Upper lobe of left lung (tissue), 4 donors: ENCODE results near the gene CSNK1A1.

Source experiments
- POLR2A ChIP-seq, 4 donors: fragments of 450-650 bp; IDR thresholded peaks; one replicate each; pipeline ENCODE4 v1.5.1; 2016 to 2017; ENCODE audit warnings: antibody characterized with exemption in 4 of 4, mild to moderate bottlenecking in 2 of 4
- POLR2AphosphoS5 ChIP-seq, 2 donors: sonication (generic); formaldehyde crosslinking; IDR thresholded peaks; one replicate each; pipeline ENCODE4 v1.5.1; 2017; ENCODE audit warnings: antibody characterized with exemption in 2 of 2
- TF ChIP-seq, protein P1 (sequence below), 6 experiments: fragments of 450-650 bp in 4 of 6; fragments of 200-600 bp in 2 of 6; sonication (generic) in 2 of 6; IDR thresholded peaks; one replicate each; pipeline ENCODE4 v1.5.1; 2016 to 2019; ENCODE audit warnings: antibody characterized with exemption in 6 of 6

DNA sequence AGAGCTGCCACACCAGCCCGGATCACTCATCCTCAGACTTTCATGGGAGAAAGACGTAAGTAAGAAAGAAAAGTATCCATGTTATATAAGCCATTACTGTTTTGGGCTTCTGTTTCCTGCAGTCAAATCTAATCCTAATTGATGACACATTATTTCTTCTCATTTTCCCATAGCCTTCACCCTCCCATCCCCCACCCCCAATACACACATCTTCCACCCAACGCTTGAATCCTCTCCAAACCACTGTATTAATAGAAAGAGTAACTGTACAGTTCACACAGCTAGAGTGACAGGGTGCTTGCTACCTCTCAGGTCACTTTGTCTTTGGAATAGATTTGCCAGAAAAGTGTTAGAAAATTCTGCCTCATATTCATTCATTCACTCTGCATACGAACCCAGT, 102.8 kb downstream of the CSNK1A1 start:
- TF ChIP-seq POLR2A (IDR thresholded peaks at IDR 0.05) (no peak), POLR2AphosphoS5 (IDR thresholded peaks at IDR 0.05) (no peak)
- TF ChIP-seq, protein P1, sequence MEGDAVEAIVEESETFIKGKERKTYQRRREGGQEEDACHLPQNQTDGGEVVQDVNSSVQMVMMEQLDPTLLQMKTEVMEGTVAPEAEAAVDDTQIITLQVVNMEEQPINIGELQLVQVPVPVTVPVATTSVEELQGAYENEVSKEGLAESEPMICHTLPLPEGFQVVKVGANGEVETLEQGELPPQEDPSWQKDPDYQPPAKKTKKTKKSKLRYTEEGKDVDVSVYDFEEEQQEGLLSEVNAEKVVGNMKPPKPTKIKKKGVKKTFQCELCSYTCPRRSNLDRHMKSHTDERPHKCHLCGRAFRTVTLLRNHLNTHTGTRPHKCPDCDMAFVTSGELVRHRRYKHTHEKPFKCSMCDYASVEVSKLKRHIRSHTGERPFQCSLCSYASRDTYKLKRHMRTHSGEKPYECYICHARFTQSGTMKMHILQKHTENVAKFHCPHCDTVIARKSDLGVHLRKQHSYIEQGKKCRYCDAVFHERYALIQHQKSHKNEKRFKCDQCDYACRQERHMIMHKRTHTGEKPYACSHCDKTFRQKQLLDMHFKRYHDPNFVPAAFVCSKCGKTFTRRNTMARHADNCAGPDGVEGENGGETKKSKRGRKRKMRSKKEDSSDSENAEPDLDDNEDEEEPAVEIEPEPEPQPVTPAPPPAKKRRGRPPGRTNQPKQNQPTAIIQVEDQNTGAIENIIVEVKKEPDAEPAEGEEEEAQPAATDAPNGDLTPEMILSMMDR (IDR thresholded peaks at IDR 0.05): no peak
